PFSK-1 (cell line): ENCODE data around the gene HOOK2.

Experiments used
- FOXP2 ChIP-seq: optimal IDR thresholded peaks from 2 replicates; pipeline ENCODE3; 2011; ENCODE audit warnings: borderline replicate concordance, control low read depth, inconsistent platforms; ENCODE audit not compliant: insufficient read depth; ENCODE audit errors: extremely low read length, extremely low read depth
- POLR2AphosphoS5 ChIP-seq: IDR thresholded peaks from 2 replicates; pipeline ENCODE4 v1.6.1; 2012; ENCODE audit warnings: low read depth, mild to moderate bottlenecking, control low read depth, low read length, moderate library complexity
- SIN3A ChIP-seq: IDR thresholded peaks from 2 replicates; pipeline ENCODE4 v1.6.1; 2012; ENCODE audit warnings: mild to moderate bottlenecking, low read length, moderate library complexity, borderline replicate concordance; ENCODE audit not compliant: insufficient read depth
- TAF1 ChIP-seq: IDR thresholded peaks from 2 replicates; pipeline ENCODE4 v1.6.1; 2012; ENCODE audit warnings: low read length, control low read depth, borderline replicate concordance; ENCODE audit not compliant: insufficient read depth
- TF ChIP-seq, protein P1 (sequence below), 2 experiments: IDR thresholded peaks; 2 replicates each; pipeline versions ENCODE4 v1.6.1 to v1.8.0; 2011 to 2012; ENCODE audit warnings: low read depth in 2 of 2, low read length in 2 of 2, control low read depth in 1 of 2, inconsistent platforms in 1 of 2, mild to moderate bottlenecking in 1 of 2, moderate library complexity in 1 of 2; ENCODE audit not compliant: insufficient read depth in 1 of 2

The HOOK2 gene

GRCh38 chr19:12785431-12786031 lies 10.2 kb upstream of the HOOK2 start:
- no peak for TF ChIP-seq POLR2AphosphoS5
- no peak for TF ChIP-seq FOXP2
- TF ChIP-seq, protein P1, sequence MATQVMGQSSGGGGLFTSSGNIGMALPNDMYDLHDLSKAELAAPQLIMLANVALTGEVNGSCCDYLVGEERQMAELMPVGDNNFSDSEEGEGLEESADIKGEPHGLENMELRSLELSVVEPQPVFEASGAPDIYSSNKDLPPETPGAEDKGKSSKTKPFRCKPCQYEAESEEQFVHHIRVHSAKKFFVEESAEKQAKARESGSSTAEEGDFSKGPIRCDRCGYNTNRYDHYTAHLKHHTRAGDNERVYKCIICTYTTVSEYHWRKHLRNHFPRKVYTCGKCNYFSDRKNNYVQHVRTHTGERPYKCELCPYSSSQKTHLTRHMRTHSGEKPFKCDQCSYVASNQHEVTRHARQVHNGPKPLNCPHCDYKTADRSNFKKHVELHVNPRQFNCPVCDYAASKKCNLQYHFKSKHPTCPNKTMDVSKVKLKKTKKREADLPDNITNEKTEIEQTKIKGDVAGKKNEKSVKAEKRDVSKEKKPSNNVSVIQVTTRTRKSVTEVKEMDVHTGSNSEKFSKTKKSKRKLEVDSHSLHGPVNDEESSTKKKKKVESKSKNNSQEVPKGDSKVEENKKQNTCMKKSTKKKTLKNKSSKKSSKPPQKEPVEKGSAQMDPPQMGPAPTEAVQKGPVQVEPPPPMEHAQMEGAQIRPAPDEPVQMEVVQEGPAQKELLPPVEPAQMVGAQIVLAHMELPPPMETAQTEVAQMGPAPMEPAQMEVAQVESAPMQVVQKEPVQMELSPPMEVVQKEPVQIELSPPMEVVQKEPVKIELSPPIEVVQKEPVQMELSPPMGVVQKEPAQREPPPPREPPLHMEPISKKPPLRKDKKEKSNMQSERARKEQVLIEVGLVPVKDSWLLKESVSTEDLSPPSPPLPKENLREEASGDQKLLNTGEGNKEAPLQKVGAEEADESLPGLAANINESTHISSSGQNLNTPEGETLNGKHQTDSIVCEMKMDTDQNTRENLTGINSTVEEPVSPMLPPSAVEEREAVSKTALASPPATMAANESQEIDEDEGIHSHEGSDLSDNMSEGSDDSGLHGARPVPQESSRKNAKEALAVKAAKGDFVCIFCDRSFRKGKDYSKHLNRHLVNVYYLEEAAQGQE (IDR thresholded peaks at IDR 0.05; ENCODE audit: insufficient read depth in 1 of 2, low read depth in 2 of 2, low read length in 2 of 2), result no peak
- TF ChIP-seq SIN3A, result no peak
- no peak for TF ChIP-seq TAF1

- TF ChIP-seq POLR2AphosphoS5 (no peak), FOXP2 (no peak), SIN3A (no peak), TAF1 (no peak; the same call in 1 of the 2 replicates)
- TF ChIP-seq, protein P1 (IDR thresholded peaks at IDR 0.05; ENCODE audit: insufficient read depth in 1 of 2, low read depth in 2 of 2, low read length in 2 of 2), result no peak
Observed at GRCh38 chr19:12784871-12785430, 9.6 kb upstream of the HOOK2 start.

DNA sequence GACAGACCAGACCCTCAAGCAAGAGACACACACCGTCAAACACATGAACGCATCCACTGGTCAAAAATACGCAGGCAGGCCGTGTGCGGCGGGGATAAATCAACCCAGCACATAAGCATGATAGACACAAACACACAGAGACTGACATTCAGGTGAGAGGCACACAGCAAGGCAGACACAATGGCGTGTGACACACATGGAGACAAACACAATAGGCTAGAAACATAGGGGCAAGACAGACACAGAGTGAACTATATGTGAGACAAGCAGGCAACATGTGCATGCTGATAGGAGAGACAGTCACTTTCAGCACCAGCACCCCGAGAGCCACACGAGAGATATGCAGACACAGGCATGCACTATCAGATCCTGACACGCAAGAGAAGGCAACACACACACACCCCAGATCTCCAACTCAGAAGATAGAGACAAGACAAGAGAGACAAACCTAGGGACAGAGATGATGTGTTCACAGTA lies 9.1 kb upstream of the HOOK2 start:
- no peak; the same call in 1 of the 2 replicates for TF ChIP-seq TAF1
- TF ChIP-seq POLR2AphosphoS5, result no peak
- no peak for TF ChIP-seq SIN3A

DNA sequence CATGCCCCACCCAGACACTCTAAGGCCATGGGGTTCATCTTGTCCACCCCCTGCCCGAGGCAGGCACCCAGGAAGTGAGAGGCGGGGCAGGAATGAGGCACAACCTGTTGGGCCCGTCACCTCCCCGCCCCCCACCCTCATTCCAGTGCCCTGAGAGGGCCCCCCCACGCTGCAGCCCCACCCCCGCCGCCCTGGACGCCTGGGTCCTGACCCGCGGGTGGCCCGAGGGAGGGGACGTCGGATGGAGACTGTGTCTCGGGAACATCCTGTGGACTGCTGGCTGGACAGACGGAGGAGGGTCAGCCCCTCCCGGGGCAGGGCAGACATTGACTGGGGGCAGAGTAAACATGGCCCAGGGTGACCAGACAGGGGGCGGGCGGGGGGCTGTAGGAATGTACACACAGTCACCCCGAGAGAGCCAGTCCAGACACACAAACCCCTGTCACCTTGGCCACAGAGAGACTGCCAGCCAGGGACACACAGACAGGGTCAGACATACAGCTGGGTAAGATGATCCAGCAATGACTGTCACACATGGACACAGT lies 8.6 kb upstream of the HOOK2 start:
- TF ChIP-seq SIN3A (no peak), FOXP2 (no peak), POLR2AphosphoS5 (no peak), TAF1 (no peak)
- TF ChIP-seq, protein P1 (IDR thresholded peaks at IDR 0.05; ENCODE audit: insufficient read depth in 1 of 2, low read depth in 2 of 2, low read length in 2 of 2), result no peak

- no peak for TF ChIP-seq FOXP2
- TF ChIP-seq POLR2AphosphoS5, result no peak
- no peak for TF ChIP-seq SIN3A
- no peak for TF ChIP-seq TAF1
- TF ChIP-seq, protein P1 (IDR thresholded peaks at IDR 0.05; ENCODE audit: insufficient read depth in 1 of 2, low read depth in 2 of 2, low read length in 2 of 2), result no peak
Observed at GRCh38 chr19:12783291-12783848, 8.0 kb upstream of the HOOK2 start.
